Activated CD8-positive, alpha-beta memory T cell treated with anti-CD3 and anti-CD28 coated beads for 4 hours (primary cell): Measurements from ENCODE around the gene MEF2D.

ENCODE experiments used
- DNase-seq, 2 donors: peaks; one replicate each; pipeline ENCODE4 v3.0.0-alpha.2; 2020; ENCODE audit warnings: low read depth in 2 of 2

The MEF2D gene

DNA sequence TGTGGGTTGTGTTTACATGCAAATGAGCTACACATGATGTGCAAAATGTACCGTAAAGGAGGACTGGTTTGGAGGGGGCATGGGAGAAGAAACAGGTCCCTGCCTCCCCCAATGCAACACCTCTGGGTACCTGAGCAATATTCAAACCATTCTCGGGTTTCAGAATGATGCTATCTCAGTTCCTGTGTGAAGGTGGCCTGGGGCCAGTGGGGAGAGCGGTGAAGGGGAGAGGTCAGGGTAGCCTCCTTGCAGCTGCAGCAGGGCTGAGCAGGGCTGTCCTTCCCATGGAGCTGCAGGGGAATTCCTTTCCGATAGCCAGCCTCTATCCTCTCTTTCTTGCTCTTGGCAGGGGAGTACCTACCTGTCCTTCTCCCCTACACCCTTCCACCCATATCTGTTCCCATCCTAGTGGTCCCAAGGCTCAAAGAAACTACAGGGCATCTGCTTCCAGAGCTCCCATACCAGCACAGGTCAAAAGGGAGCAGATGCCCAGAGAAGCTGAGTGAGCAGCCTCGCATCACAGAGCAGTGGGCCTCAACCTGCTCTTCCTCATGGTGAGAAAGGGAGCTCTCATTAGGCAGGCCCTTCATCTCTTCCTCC, 11.9 kb downstream of the MEF2D start:
- DNase-seq, result no peak

DNA sequence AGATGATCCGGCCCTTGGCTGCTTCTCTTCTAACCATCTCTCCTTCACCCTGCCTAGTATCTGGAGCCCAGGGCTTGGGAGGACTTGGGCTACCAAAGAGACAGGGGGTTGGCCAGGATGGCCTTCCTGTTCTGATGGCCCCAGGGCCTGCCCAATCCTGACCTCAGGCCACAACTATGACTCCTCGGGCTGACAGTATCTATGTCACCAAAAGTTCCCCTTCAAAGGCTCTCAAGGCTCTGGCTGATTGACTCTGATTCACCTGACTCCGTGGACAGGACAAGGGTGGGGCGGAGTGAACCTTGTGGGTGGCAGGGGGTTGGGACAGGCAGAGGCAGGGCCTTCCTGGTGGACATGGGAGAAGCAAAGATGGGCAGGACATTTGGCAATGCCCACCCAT, 12.7 kb downstream of the MEF2D start:
- no peak for DNase-seq

DNA sequence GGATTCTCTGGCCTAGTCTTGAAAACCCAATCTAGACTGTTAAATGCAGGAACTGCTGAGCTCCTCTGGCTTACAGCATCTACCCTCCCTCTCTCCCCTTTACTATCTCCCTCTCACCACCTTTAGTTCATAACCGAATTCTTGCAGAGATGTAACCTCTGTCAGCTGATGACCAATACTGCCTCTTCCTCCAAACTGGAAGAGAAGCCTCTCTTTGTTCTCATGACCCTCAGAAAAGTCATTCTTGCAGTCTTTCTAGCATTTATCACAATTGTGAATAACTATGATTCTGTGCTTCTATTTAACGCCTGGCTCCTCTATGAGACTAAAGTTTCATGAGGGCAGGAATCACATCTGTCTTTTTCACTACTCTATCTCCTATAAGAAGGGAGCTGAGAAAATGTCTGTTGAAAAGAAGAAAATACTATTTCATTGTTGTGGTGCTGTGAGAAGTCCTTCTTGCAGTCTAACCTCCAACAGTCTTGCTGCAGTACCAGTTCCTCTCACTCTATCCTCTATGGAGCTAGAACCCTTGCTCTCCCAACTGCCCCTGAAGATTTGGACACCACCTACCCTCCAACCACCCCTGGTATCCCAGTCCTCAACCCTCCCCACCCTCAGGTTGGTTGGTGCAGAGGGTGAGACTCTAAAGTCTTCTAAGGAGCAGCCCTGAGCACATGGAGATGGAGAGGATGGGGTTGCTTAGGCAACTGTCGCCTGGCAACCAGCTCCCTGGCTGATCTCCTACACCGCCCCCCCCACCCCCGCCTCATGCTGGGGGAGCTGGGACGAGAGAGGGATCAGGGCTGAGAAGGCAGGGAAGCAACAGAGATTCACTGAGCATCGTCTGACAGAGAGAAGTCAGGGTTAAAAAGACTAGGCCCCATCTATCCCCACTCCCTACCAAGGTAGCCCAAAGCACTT, 13.9 kb downstream of the MEF2D start:
- no peak for DNase-seq

DNA sequence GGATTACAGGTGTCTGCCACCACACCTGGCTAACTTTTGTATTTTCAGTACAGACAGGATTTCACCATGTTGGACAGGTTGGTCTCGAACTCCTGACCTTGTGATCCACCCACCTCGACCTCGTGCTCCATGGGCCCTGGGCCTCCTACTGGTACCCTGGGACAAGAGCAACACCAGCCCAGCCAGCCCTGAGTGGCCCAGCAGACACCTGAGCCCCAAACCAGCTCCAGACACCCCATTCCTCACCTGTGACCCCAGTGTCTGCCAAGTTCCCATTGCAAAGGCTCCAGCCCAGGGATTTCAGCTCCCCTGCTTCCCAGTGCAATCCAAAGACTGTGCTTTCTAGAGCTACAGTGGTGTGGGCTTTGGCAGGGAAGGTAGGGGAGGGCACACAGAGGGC, 14.6 kb downstream of the MEF2D start:
- DNase-seq, result no peak

DNA sequence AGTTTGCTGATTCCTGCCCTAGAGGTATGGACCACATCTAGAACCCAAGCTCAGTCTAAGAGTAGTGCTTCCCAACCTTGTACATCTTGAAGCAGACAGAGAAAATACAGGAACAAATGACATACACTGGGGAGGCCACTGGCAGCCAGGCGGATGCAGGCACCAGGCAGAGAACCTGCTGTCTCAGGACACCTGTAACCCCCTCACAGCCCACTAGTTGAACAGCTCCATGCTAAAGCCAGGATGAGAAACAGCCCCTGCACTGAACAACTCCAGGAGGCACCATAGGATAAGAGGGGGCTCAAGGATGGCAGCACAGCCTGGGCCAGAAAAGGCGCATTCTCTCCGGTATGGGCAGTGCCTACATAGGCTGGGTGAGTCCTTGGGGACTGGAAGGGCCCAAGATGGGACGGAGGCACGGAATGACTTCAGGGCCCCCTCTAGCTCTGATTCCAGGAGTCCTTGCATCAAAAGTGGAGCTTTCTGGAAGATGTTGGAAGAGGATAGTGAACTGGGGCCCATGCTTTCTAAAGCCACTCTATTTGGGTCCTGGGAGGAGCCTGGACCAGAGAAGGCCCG, 16.0 kb downstream of the MEF2D start:
- DNase-seq, result no peak

DNA sequence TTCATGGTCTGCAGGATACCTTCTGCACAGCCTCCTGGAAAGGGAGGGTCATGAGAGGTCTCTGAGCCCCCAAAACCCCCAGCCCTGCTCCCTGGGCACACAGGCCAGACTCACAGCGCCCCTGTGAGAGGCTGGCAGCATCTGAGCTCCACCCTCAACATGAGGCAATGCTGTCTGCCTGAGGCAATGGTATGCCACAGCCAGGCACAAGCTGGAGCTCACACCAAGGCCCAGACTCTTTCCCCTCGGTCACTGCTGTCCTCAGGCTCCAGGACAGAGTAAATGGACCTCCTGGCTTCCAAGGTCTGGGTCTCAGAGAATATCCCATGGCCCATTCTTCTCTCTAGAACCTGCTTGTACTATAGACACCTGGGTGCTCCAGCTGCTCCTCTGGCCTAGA, 17.2 kb downstream of the MEF2D start:
- DNase-seq, result no peak

DNA sequence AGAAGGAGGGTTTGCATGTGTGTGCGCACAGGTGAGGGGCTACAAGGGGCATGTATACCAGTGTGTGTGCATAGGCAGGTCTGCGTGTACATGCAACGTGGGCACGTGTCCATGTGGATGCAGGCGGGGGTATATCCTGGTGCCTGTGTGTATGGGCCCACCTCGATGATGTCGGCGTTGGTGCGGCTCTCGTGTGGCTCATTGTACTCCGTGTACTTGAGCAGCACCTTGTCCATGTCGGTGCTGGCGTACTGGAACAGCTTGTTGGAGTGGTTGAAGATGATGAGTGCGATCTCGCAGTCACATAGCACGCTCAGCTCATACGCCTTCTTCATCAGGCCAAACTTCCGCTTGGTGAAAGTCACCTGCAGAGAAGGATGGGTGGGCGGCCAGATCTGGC, 18.3 kb downstream of the MEF2D start:
- DNase-seq, result no peak

DNA sequence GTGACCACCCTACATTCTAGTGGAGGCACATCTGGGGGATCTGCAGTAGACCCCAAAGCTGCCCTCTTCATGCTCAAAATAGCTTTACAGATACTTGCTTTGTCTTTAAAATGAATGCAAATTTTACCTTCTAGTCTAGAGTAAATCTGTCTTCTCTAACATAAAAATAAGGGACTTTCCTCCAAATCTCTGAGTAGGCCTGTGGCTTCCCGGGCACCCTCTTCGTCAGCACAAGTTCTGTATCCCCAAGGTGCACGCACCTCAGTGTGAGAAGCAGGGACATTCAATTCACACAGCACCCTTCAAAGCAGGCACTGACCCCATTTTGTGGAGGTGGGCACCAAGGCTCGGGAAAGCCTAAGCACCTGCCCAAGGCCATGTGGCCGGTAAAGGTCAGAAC, 19.0 kb downstream of the MEF2D start:
- no peak for DNase-seq

DNA sequence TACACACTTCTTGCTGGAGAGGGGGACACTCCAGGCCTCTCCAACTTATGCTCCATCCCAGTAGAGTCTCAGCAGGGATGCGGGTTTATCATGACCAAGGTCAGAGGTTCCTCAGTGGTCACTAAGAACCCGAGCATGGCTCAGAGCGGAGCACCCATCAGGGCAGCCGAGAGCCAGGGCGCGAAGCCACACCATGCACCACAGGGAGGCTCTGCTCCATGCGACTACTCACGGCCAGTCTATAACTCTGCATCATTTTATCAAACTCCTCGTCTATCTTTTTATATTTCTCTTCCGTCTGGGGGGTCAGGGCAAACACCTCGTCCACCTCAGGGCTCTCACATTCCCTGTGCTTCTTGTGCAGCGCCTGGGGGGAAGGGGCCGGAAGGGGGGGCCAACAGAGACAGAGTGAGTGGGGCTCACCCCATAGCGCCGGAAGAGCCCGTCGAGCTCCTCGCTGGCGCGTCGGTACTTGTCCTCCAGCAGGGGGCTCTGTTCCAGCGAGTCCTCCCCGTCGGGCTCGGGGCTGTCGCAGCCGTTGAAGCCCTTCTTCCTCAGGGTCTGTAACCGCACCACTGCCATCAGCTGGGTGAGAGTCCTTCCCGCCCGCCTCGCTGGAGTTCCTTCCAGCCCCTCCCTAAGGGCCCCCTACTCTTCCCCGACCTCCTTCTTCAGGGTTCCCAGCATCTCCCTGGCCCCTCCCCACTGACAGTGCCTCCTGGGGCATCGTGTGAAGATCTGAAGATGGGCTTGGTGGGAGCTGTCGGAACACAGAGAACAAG, 20.0 kb downstream of the MEF2D start:
- peak; percentile 56 to 68 for DNase-seq

DNA sequence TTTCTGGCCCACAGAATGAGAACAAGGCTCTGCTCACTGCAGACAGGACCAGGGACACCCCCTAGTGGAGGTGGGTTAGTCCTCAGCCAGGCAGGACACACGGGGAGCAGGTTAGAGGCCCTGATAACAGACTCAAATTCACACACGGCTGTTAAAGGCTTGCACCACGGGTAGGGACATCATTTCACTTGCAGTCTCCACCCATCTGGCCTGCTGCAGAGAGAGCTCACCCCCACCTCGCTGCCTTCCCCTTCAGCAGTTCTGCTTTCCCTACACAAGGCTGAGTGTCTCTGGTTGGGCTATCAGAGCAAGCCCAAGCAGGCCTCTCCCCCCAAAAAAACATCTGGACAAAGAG, 20.6 kb downstream of the MEF2D start:
- DNase-seq, result no peak

DNA sequence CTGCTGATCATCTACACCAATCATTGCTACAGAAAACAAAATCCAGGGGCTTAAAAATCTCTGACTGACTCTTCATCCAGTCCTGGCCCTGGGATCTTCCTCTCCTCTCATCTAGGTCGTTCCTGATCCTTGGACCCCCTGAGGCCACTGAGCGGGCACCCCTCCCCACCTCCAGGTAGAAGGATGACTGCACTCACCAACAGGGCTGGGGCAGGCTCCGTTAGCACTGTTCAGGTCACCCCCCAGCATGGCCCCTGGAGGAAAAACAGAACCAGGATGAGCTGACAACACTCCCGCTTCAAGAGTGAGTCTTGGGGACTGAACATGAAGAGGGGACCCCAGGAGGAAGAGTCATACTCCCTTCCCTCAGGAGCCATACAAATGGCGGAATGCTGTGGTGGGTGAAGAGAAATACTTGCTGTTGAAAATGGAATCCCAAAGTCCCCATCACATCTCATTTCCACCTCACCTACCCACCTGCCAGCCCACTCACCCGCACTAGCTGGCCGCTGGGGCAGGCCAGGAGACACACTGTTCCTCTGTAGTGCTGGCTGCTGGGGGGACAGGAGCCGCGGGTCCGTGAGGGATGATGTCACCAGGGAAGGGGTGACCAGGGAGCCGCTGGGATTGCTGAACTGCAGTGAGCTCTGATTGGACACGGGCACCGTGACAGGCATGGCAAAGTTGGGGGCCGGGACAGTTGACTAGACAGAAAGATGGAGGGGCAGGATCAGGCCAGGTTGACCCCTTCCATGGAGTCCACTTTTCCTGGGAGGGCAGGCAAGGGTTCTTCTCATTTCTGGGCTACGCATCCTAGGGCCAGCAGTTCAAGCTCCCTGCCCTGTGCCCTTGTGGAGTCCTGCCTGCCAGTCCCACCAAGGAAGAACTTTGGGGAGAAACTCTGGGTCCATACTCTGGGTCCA, 21.2 kb downstream of the MEF2D start:
- no peak for DNase-seq

DNA sequence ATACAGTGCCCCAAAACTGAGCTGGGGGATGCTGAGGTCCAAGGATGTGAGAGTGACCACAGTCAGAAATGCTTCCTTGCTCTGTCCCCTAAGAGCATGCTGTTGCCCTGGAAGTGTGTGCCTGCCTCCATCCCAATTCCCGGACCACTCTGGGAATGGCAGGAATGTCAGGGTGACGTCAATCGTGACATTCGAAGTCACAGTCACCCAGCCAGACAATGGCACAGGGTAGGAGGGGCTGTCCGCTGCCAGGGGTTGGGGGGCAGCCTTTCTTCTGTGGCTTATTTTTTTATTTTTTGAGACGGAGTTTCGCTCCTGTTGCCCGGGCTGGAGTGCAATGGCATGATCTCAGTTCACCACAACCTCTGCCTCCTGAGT, 22.3 kb downstream of the MEF2D start:
- DNase-seq, result no peak

DNA sequence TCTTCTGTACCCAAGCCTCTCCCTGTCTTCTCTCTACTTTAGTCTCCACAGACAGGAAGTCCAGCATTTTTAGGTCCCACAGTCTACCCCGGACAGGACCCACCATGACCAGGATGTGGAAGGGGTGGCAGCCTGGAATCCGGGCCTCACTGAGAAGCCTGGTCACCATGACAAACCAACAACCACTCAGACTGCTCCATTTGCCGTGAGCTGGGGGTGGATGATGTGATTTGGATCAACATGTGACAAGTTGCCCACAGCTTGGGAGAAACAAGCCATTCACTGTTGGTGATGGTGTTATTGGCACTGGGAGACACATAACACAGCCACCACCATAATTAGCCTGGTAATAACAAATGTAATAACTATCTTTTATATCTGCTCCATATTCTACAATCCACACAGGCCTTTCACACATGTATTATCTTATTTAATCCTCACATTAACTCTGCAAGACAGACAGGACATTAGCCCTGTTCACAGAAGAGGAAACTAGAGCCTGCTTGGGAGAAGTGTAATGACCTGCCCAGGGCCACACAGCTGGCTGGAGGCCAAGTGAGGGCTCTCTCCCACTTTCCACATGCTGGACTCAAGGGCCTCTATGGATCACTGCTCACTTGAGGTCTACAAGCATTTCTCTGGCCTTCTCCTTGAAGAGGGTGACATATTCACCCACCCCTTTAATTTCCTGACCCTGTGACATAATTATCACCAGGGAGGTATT, 22.9 kb downstream of the MEF2D start:
- no peak for DNase-seq

DNA sequence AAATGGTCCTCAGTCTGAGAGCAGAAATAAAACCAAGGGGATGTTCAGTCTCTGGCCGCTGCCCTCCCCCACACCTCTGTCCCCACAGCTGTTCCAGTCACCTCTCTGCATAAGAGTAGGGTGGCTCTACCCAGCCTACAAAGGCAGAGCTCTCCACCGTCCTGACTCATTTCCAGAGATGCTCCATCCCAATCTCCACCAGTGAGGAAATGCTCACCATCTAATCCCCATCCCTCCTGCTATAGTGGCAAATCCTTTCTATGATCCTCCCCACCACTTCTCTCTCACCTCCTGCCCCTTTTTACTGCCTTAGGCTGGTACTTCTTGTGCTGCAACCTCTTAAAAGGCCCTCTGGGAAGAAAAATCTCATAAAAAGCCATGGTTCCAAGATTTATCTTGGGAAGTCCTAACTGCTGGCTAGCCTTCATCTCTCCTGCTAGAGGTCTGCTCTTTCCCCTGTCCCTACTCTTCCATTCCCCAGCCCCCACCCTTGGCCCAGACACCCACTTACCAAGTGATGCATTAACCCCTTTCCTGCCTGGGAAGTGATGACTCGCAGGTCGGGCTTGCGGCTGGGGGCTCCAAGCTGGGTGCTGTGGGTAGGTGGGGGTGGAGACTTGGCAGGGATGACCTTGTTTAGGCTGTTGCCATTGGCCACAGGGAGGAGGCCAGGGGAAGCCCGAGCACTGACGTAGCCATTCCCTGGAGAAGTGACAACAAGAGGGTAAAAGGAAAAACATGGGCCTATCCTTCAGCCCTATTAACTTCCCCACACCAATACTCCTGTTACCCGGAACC, 23.9 kb downstream of the MEF2D start:
- DNase-seq, result no peak

DNA sequence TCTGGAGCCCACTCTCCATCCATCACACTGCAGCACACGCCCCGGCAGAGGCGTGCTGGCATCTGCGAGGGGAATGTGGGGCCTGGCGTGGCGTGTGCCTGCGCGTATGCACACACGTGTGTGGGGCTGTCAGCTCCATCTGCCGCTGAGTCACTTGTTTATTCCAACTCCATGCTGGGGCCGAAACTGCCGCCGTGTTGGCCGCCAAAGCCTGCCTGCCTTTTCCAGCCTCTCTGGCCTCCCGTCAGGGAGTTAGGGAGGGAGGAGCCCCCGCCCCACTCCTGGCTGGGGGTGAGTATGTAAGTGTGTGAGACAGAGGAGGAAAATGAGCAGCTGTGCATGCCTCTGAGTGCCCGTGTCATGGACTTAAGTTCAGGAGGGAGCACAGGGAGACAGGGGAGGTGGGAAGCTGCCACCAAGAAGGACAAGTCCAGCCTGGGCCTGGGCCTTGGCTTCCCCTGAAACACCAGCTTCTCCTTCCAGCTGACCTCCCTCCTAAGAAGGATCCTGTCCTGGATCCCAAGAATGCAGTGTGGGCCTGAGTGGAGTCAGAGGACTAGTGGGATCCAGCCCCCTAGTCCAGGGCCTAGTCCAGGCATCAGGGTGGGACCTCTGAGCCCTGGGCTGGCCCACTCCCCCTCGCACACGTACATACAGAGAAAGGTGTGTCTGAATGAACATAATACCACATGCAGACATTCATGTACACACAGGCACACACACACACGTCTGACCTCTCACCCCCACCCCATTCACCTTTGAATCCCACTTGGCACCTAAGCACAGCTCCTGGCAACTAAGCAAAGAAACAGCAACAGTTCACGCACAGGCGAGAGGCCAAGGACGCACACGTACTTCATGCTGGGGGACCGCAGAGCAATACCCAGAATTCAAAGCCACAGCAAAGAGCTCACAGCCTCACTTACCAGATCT, 24.7 kb downstream of the MEF2D start:
- DNase-seq, result no peak

DNA sequence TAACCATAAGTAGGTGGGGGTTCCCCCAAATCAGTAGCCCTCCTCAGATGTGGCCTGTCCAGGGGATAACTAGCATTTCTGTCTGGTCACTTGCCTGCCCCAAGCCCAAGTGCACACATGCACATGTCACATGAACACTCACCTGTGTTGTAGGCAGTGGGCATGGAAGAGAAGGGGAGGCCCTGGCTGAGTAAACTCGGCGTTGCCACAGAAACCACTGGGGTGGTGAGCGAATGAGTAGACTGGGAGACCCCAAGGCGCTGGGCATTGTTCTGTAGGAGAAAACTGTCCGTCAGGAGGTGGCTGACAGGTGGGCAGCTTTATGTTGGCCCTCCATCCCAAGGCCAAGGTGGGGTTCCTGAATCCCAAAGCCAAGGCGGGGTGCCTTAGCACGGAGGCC, 25.6 kb downstream of the MEF2D start:
- DNase-seq, result no peak

DNA sequence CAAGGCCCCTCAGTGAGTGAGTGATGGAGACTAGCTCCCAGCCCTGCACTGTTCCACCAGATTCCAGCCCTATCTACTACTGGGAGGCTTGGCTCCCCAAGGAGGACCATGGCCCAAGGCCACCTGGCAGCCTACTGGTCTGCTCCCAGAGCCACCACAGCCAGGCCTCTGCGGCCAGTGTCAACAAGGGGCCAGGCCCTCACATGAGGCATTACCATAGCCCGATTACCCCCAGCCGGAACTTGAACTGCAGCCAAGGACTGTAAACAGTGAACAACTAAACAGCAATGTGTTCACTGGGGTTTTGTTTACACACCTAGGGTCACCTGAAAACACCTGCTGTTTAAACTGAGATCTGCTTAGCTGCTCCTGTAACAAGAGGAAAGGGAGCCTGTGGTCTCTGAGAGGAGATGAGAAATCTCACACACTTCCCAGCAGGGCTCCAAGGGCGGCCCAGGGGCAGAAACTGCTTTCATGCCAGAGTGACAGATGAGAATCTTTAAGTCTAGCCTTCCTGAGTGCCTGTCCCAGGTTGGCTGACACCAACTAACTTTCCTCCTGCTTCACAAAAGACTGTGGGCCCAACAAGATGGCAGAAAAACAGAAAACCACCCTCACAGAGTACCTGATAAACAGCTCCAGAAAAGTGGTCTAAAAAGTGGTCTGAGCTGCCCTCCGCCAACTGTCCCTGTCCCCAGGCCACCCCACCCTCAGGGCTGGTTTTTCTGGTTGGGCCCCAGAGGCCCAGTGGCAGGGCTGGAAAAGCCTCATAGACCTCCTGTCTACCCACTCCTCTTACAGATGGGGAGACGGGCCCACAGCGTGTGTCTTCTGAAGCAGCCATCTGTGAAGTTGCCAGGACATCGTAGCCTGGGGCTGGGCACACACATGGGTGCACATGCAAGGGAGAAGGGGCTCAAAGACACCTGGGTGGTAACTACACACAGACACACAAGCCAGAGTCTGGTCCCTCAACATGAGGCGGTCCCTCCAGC, 28.8 kb downstream of the MEF2D start:
- no peak for DNase-seq
